ENCODE results near the gene TOR3A. TPM values are rescaled to one million over a fixed set of nuclear protein-coding genes. Genes with fewer than 3 reads are reported as not detected.
"Not testable (repeated sequence)": the region's sequence is repeated elsewhere in the genome, so short reads cannot be mapped to it uniquely, and the experiment has no call there.

The TOR3A gene
- total RNA-seq, 1 donor from 2014 or later = 24.3 TPM

- ATAC-seq (peak; percentile 39 to 49), DNase-seq (no peak)
- Histone ChIP-seq H3K27me3 (ENCODE audit: low read depth) (no peaks in the 10 kb centered on the region), H3K36me3 (no peaks in the 10 kb centered on the region), H3K4me3 (no peak overlapping the region), H3K4me1 (peaks cover 25% of the 10 kb centered on the region), H3K9me3 (no peaks in the 10 kb centered on the region), H3K27ac (no peak overlapping the region)
- intact Hi-C loops (cut with DNase I) = no loop called here
- TF ChIP-seq CTCF (IDR thresholded peaks at IDR 0.05) = no peak
These were observed 55.9 kb downstream of the TOR3A start for GRCh38 chr1:179137617-179138255.

GRCh38 chr1:179138755-179139154 lies 56.9 kb downstream of the TOR3A start:
- ATAC-seq; H3K27me3 ChIP-seq (ENCODE audit: low read depth); H3K4me3 ChIP-seq; H3K9me3 ChIP-seq; intact Hi-C loops (cut with DNase I); H3K36me3 ChIP-seq; H3K27ac ChIP-seq; DNase-seq: not testable (repeated sequence)
- peaks cover 35% of the 10 kb centered on the region for H3K4me1 ChIP-seq

- H3K4me3 ChIP-seq = peak overlapping the region; percentile 22
- intact Hi-C loops (cut with DNase I) = no loop called here
These were observed 59.9 kb downstream of the TOR3A start for GRCh38 chr1:179141592-179142251.

GRCh38 chr1:179142889-179143299 lies 61.0 kb downstream of the TOR3A start:
- no peak for TF ChIP-seq CTCF (IDR thresholded peaks at IDR 0.05)
- Histone ChIP-seq H3K36me3 (no peaks in the 10 kb centered on the region), H3K9me3 (no peaks in the 10 kb centered on the region), H3K4me3 (peak overlapping the region; percentile 22), H3K27ac (peak overlapping the region; percentile 52), H3K27me3 (ENCODE audit: low read depth) (no peaks in the 10 kb centered on the region), H3K4me1 (peaks cover 31% of the 10 kb centered on the region)
- ATAC-seq (peak; percentile 85 to 86), DNase-seq (no peak)
- intact Hi-C loops (cut with DNase I) = no loop called here

More at GRCh38 chr1:179141592-179142251, 59.9 kb downstream of the TOR3A start:
- DNase-seq (no peak), ATAC-seq (peak; percentile 82 to 84)
- no peaks in the 10 kb centered on the region for H3K27me3 ChIP-seq (ENCODE audit: low read depth)
- H3K36me3 ChIP-seq = no peaks in the 10 kb centered on the region
- no peaks in the 10 kb centered on the region for H3K9me3 ChIP-seq
- peaks cover 36% of the 10 kb centered on the region for H3K4me1 ChIP-seq
- peak overlapping the region; percentile 34 for H3K27ac ChIP-seq
- TF ChIP-seq CTCF (IDR thresholded peaks at IDR 0.05) = no peak

- no peak for TF ChIP-seq CTCF (IDR thresholded peaks at IDR 0.05)
- no peak for ATAC-seq
- Histone ChIP-seq H3K9me3 (no peaks in the 10 kb centered on the region), H3K27ac (peak overlapping the region; percentile 52), H3K4me1 (peaks cover 28% of the 10 kb centered on the region), H3K4me3 (no peak overlapping the region), H3K36me3 (no peaks in the 10 kb centered on the region), H3K27me3 (ENCODE audit: low read depth) (no peaks in the 10 kb centered on the region)
- DNase-seq = no peak
- intact Hi-C loops (cut with DNase I) = no loop called here
These were observed 61.5 kb downstream of the TOR3A start for GRCh38 chr1:179143322-179143721.

- DNase-seq = no peak
- no peaks in the 10 kb centered on the region for H3K9me3 ChIP-seq
- no peak for ATAC-seq
- H3K27me3 ChIP-seq (ENCODE audit: low read depth) = no peaks in the 10 kb centered on the region
- no peaks in the 10 kb centered on the region for H3K36me3 ChIP-seq
- H3K27ac ChIP-seq = no peak overlapping the region
- TF ChIP-seq CTCF (IDR thresholded peaks at IDR 0.05) = no peak
- intact Hi-C loops (cut with DNase I) = no loop called here
- H3K4me3 ChIP-seq = no peak overlapping the region
- peaks cover 28% of the 10 kb centered on the region for H3K4me1 ChIP-seq
These were observed 62.8 kb downstream of the TOR3A start for GRCh38 chr1:179144626-179145025.

All from lower lobe of right lung (tissue), 2 donors.